ENCODE measurements around the gene MYH1. TPM values are rescaled to one million over a fixed set of nuclear protein-coding genes. Genes with fewer than 3 reads are reported as not detected.

MYH1 gene
- total and polyA plus RNA-seq, 2 experiments from 2014 or later: not detected

- TF ChIP-seq EZH2 (IDR thresholded peaks at IDR 0.05; ENCODE audit: borderline replicate concordance) (no peak), CTCF (IDR thresholded peaks at IDR 0.05; ENCODE audit: poor library complexity) (no peak), EZH2phosphoT487 (IDR thresholded peaks at IDR 0.05; ENCODE audit: low read depth, severe bottlenecking, unreplicated experiment) (no peak)
- Histone ChIP-seq H3K9me2 (replicated peaks; ENCODE audit: insufficient read depth) (no peaks in the 10 kb centered on the region), H4K20me1 (ENCODE audit: insufficient read depth, poor library complexity, severe bottlenecking) (no peaks in the 10 kb centered on the region), H3K4me3 (no peak overlapping the region), H3K4me1 (ENCODE audit: insufficient read depth) (no peaks in the 10 kb centered on the region), H3K9me3 (ENCODE audit: low read depth) (no peaks in the 10 kb centered on the region), H3K27ac (no peak overlapping the region), H3K4me2 (no peak overlapping the region), H3K36me3 (replicated peaks; ENCODE audit: insufficient read depth, low read depth) (no peaks in the 10 kb centered on the region), H3K27me3 (no peaks in the 10 kb centered on the region), H3K79me2 (no peaks in the 10 kb centered on the region), H2AFZ (no peak overlapping the region)
- DNase-seq (ENCODE audit: low spot score): no peak
- 82% methylated on average over 1 of the region's 1 CpG for WGBS (ENCODE audit: low lambda C conversion rate, missing lambda C conversion rate)
Observed at GRCh38 chr17:10457952-10458351, 60.4 kb downstream of the MYH1 start.

- Histone ChIP-seq H3K4me2 (peak overlapping the region; percentile 32), H3K4me1 (ENCODE audit: insufficient read depth) (peaks cover 28% of the 10 kb centered on the region), H3K27me3 (no peaks in the 10 kb centered on the region), H3K4me3 (no peak overlapping the region), H2AFZ (no peak overlapping the region), H3K36me3 (replicated peaks; ENCODE audit: insufficient read depth, low read depth) (no peaks in the 10 kb centered on the region), H4K20me1 (ENCODE audit: insufficient read depth, poor library complexity, severe bottlenecking) (no peaks in the 10 kb centered on the region), H3K9me3 (ENCODE audit: low read depth) (no peaks in the 10 kb centered on the region), H3K27ac (peak overlapping the region; percentile 62), H3K9me2 (replicated peaks; ENCODE audit: insufficient read depth) (no peaks in the 10 kb centered on the region), H3K79me2 (no peaks in the 10 kb centered on the region)
- TF ChIP-seq CTCF (IDR thresholded peaks at IDR 0.05; ENCODE audit: poor library complexity) (no peak), EZH2phosphoT487 (IDR thresholded peaks at IDR 0.05; ENCODE audit: low read depth, severe bottlenecking, unreplicated experiment) (no peak), EZH2 (IDR thresholded peaks at IDR 0.05; ENCODE audit: borderline replicate concordance) (no peak)
- peak; percentile 66 for DNase-seq (ENCODE audit: low spot score)
- 66% methylated on average over 7 of the region's 7 CpGs for WGBS (ENCODE audit: low lambda C conversion rate, missing lambda C conversion rate)
Observed at GRCh38 chr17:10447026-10447931, 71.1 kb downstream of the MYH1 start.

Other genes with a start within 250 kb of the MYH1 start
- gene MYH13, start 145.5 kb downstream of the MYH1 start, total RNA-seq: 0.03 TPM in 1 of 2 replicates, not detected in the other
- not detected in 2 replicates for gene MYH13, start 145.5 kb downstream of the MYH1 start, polyA plus RNA-seq
- gene MYH8, start 96.6 kb downstream of the MYH1 start, total RNA-seq: not detected in 2 replicates
- gene MYH8, start 96.6 kb downstream of the MYH1 start, polyA plus RNA-seq: 0.11 TPM in 1 of 2 replicates, not detected in the other
- gene MYH4, start 49.0 kb downstream of the MYH1 start, total RNA-seq: 2.8 and 4.8 TPM in 2 replicates
- gene MYH4, start 49.0 kb downstream of the MYH1 start, polyA plus RNA-seq: 1.8 and 2.1 TPM in 2 replicates
- not detected in 2 replicates for gene MYH2, start 31.1 kb upstream of the MYH1 start, total RNA-seq
- gene MYH2, start 31.1 kb upstream of the MYH1 start, polyA plus RNA-seq: not detected in 2 replicates
- 0.48 and 0.93 TPM in 2 replicates for gene MYH3, start 138.8 kb upstream of the MYH1 start, total RNA-seq
- gene MYH3, start 138.8 kb upstream of the MYH1 start, polyA plus RNA-seq: 1.9 and 3.5 TPM in 2 replicates
- 37.4 and 45.8 TPM in 2 replicates for gene SCO1, start 179.0 kb upstream of the MYH1 start, total RNA-seq
- 34.0 and 43.4 TPM in 2 replicates for gene SCO1, start 179.0 kb upstream of the MYH1 start, polyA plus RNA-seq
- gene ADPRM, start 179.1 kb upstream of the MYH1 start, total RNA-seq: 12.5 and 17.8 TPM in 2 replicates
- gene ADPRM, start 179.1 kb upstream of the MYH1 start, polyA plus RNA-seq: 5.8 and 7.7 TPM in 2 replicates
- gene TMEM220, start 211.5 kb upstream of the MYH1 start, total RNA-seq: 10.5 and 11.6 TPM in 2 replicates
- 30.0 and 32.4 TPM in 2 replicates for gene TMEM220, start 211.5 kb upstream of the MYH1 start, polyA plus RNA-seq